Body of pancreas (tissue), 4 donors: ENCODE results near the gene ARHGAP12. TPM values are rescaled to one million over a fixed set of nuclear protein-coding genes. Genes with fewer than 3 reads are reported as not detected.

Experiments used
- ATAC-seq: fragments of 150-250 bp; one replicate; pipeline ENCODE4 v1.9.1; 2016
- DNase-seq, 4 donors: peaks; one replicate each; pipeline ENCODE4 v3.0.0-alpha.2; 2019
- H3K27ac ChIP-seq, 4 donors: fragments of 200-600 bp; sonication (generic); 1 replicate in 3 of 4; 2 replicates in 1 of 4; pipeline versions ENCODE4 v1.5.1 to v1.6.1; 2016 to 2019; ENCODE audit warnings: mild to moderate bottlenecking in 1 of 4, mixed read lengths in 1 of 4, moderate library complexity in 1 of 4
- H3K27me3 ChIP-seq, 2 donors: fragments of 200-600 bp; sonication (generic); one replicate each; pipeline ENCODE4 v1.6.0; 2016; ENCODE audit warnings: mild to moderate bottlenecking in 1 of 2
- H3K36me3 ChIP-seq, 2 donors: fragments of 200-600 bp; sonication (generic); replicated peaks in 1 of 2; 2 replicates each; pipeline ENCODE4 v1.5.1; 2016; ENCODE audit warnings: low read depth in 2 of 2; ENCODE audit not compliant: insufficient read depth in 1 of 2
- H3K4me1 ChIP-seq: fragments of 200-600 bp; sonication (generic); one replicate; pipeline ENCODE4 v1.6.0; 2016
- H3K4me3 ChIP-seq, 2 donors: fragments of 200-600 bp; sonication (generic); 1 replicate in 1 of 2; 2 replicates in 1 of 2; pipeline ENCODE4 v1.5.1; 2016 to 2019
- H3K9me3 ChIP-seq, 3 donors: fragments of 200-600 bp; sonication (generic); 1 replicate in 2 of 3; 2 replicates in 1 of 3; pipeline ENCODE4 v1.5.1; 2016
- POLR2A ChIP-seq, 3 donors: fragments of 450-650 bp; IDR thresholded peaks; one replicate each; pipeline ENCODE4 v1.6.1; 2016; ENCODE audit warnings: antibody characterized with exemption in 3 of 3, mild to moderate bottlenecking in 2 of 3
- WGBS, 2 donors: methylation state at CpG; one replicate each; pipeline ENCODE4 v1.1.5; 2017; 5-methylcytosine and 5-hydroxymethylcytosine counted together
- intact Hi-C: fragments of 100-400 bp; cut with DNase I; formaldehyde crosslinking; loops from one replicate; pipeline ENCODE4 v1.15.1; 2023
- total RNA-seq, 2 donors: library from RNA; depleted of rRNA; stranded (reverse); fragments of >200 nt; gene quantifications; one replicate each; pipeline ENCODE4 v1.1.0, GENCODE V29; 2016
- TF ChIP-seq, protein P1 (sequence below), 7 experiments: fragments of 450-650 bp in 4 of 7; fragments of 200-600 bp in 3 of 7; sonication (generic) in 3 of 7; IDR thresholded peaks; one replicate each; pipeline ENCODE4 v1.5.1; 2016 to 2019; ENCODE audit warnings: antibody characterized with exemption in 7 of 7

The ARHGAP12 gene
- total RNA-seq, 2 donors from 2014 or later: 34.3 to 39.4 TPM

DNA sequence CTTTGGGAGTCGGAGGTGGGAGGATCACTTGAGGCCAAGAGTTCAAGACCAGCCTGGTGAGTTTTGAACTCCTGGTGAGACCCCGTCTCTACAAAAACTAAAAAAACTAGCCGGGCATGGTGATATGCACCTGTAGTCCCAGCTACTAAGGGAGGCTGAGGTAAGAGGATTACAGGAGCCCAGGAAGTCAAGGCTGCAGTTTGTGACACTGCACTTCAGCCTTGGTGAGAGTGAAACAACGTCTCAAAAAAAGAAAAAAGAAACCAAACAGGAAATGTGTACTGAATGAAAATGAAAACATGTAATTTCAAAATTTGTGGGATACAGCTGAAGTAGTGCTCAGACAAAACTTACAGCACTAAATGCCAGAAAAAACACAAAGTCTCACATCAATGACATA lies 7.6 kb downstream of the ARHGAP12 start:
- no peak for DNase-seq

DNA sequence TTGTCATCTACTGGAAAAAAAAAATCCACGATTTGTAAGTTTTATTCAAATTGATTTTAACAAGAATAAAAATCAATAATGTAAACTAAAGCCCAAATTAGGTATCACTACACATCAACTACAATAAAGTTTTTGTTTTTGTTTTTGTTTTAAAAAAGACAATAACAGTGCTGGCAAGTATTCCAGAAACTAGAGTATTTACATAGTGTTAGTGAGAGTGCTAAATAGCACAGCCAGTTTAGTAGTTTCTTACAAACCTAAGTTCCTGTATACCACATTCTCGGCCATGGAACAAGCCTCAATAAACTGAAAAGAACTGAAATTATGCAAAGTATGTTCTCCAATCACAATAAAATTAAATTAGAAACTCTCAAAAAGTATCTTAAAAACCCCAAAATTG lies 8.1 kb downstream of the ARHGAP12 start:
- no peak for TF ChIP-seq POLR2A (IDR thresholded peaks at IDR 0.05)
- TF ChIP-seq, protein P1, sequence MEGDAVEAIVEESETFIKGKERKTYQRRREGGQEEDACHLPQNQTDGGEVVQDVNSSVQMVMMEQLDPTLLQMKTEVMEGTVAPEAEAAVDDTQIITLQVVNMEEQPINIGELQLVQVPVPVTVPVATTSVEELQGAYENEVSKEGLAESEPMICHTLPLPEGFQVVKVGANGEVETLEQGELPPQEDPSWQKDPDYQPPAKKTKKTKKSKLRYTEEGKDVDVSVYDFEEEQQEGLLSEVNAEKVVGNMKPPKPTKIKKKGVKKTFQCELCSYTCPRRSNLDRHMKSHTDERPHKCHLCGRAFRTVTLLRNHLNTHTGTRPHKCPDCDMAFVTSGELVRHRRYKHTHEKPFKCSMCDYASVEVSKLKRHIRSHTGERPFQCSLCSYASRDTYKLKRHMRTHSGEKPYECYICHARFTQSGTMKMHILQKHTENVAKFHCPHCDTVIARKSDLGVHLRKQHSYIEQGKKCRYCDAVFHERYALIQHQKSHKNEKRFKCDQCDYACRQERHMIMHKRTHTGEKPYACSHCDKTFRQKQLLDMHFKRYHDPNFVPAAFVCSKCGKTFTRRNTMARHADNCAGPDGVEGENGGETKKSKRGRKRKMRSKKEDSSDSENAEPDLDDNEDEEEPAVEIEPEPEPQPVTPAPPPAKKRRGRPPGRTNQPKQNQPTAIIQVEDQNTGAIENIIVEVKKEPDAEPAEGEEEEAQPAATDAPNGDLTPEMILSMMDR (IDR thresholded peaks at IDR 0.05): no peak
- Histone ChIP-seq H3K4me3 (no peak overlapping the region), H3K27me3 (no peaks in the 10 kb centered on the region), H3K27ac (peak overlapping the region in 1 of 4 donors; percentile 8), H3K9me3 (no peaks in the 10 kb centered on the region), H3K36me3 (no peaks in the 10 kb centered on the region), H3K4me1 (peaks cover 38% of the 10 kb centered on the region)
- intact Hi-C loops: no loop called here
- ATAC-seq (no peak), DNase-seq (no peak)
- 49 to 51% methylated on average over 2 of the region's 2 CpGs for WGBS, 2 donors

More for the DNA sequence above, 7.6 kb downstream of the ARHGAP12 start:
- H3K4me1 ChIP-seq: peaks cover 42% of the 10 kb centered on the region
- H3K4me3 ChIP-seq: no peak overlapping the region
- no peaks in the 10 kb centered on the region for H3K36me3 ChIP-seq
- WGBS, 2 donors: 46 to 50% methylated on average over 4 of the region's 4 CpGs
- ATAC-seq: no peak
- intact Hi-C loops: no loop called here
- H3K9me3 ChIP-seq: no peaks in the 10 kb centered on the region
- no peaks in the 10 kb centered on the region for H3K27me3 ChIP-seq
- no peak for TF ChIP-seq POLR2A (IDR thresholded peaks at IDR 0.05)
- TF ChIP-seq, protein P1 (IDR thresholded peaks at IDR 0.05): no peak
- peak overlapping the region in 1 of 4 donors; percentile 8 for H3K27ac ChIP-seq

- no peaks in the 10 kb centered on the region for H3K27me3 ChIP-seq
- intact Hi-C loops: no loop called here
- ATAC-seq (no peak), DNase-seq (no peak)
- H3K27ac ChIP-seq: no peak overlapping the region
- 84 to 91% methylated on average over 2 of the region's 2 CpGs for WGBS, 2 donors
- no peaks in the 10 kb centered on the region for H3K36me3 ChIP-seq
- peaks cover 41% of the 10 kb centered on the region for H3K4me1 ChIP-seq
- H3K4me3 ChIP-seq: no peak overlapping the region
- H3K9me3 ChIP-seq: no peaks in the 10 kb centered on the region
- TF ChIP-seq, protein P1 (IDR thresholded peaks at IDR 0.05): no peak
- no peak for TF ChIP-seq POLR2A (IDR thresholded peaks at IDR 0.05)
Measured at GRCh38 chr10:31918671-31919409, 9.8 kb downstream of the ARHGAP12 start.

GRCh38 chr10:31914370-31914769 lies 14.3 kb downstream of the ARHGAP12 start:
- Histone ChIP-seq H3K4me3 (no peak overlapping the region), H3K4me1 (peaks cover 35% of the 10 kb centered on the region), H3K36me3 (no peaks in the 10 kb centered on the region), H3K9me3 (no peaks in the 10 kb centered on the region), H3K27ac (no peak overlapping the region), H3K27me3 (no peaks in the 10 kb centered on the region)
- 84 to 94% methylated on average over 2 of the region's 2 CpGs for WGBS, 2 donors
- DNase-seq: no peak
- no peak for ATAC-seq
- intact Hi-C loops: no loop called here
- TF ChIP-seq, protein P1 (IDR thresholded peaks at IDR 0.05): no peak
- no peak for TF ChIP-seq POLR2A (IDR thresholded peaks at IDR 0.05)
